ENCODE measurements around the gene VPS26C. TPM values are rescaled to one million over a fixed set of nuclear protein-coding genes. Genes with fewer than 3 reads are reported as not detected.
A peak's percentile ranks its signal among the peaks of the same experiment; 100 is the strongest.

VPS26C gene
- total and polyA plus RNA-seq, 12 donors: 14.3 to 94.8 (median 58.7) TPM

DNA sequence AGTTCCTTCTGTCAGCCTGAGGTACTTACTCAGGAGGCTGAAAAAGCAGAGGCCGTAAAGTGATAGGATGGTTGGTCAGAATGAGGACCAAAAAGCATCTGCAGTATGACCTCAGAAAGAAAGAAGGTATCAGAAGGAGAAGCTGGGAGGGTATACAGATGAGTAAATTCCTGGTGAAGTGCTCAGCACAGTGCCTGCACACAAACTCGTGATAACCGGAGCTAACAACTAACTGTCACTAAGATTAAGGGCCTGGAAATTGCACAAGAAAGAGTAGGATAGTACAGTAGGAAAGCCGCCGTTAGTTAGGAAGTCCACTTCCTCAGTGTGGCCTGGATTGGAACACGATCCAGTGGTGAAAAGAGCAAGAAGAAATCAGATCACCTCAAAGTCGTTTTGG, 62.6 kb downstream of the VPS26C start:
- WGBS, 4 donors: 71 to 83% (median 73%) methylated on average over 7 of the region's 7 CpGs
- no peak for TF ChIP-seq POLR2A (IDR thresholded peaks at IDR 0.05)
- TF ChIP-seq, protein P1, sequence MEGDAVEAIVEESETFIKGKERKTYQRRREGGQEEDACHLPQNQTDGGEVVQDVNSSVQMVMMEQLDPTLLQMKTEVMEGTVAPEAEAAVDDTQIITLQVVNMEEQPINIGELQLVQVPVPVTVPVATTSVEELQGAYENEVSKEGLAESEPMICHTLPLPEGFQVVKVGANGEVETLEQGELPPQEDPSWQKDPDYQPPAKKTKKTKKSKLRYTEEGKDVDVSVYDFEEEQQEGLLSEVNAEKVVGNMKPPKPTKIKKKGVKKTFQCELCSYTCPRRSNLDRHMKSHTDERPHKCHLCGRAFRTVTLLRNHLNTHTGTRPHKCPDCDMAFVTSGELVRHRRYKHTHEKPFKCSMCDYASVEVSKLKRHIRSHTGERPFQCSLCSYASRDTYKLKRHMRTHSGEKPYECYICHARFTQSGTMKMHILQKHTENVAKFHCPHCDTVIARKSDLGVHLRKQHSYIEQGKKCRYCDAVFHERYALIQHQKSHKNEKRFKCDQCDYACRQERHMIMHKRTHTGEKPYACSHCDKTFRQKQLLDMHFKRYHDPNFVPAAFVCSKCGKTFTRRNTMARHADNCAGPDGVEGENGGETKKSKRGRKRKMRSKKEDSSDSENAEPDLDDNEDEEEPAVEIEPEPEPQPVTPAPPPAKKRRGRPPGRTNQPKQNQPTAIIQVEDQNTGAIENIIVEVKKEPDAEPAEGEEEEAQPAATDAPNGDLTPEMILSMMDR (IDR thresholded peaks at IDR 0.05): no peak
- no peak overlapping the region for H3K4me3 ChIP-seq
- H3K9me3 ChIP-seq (replicated peaks in 1 of 3): no peaks in the 10 kb centered on the region
- no peak overlapping the region for H3K27ac ChIP-seq
- no peaks in the 10 kb centered on the region for H3K27me3 ChIP-seq
- no peak for DNase-seq
- peaks cover 0 to 34% of the 10 kb centered on the region in 2 donors for H3K36me3 ChIP-seq (replicated peaks in 1 of 2)
- intact Hi-C loops (cut with DNase I): no loop called here
- peaks cover 5 to 12% of the 10 kb centered on the region in 2 donors for H3K4me1 ChIP-seq (replicated peaks in 1 of 2)

DNA sequence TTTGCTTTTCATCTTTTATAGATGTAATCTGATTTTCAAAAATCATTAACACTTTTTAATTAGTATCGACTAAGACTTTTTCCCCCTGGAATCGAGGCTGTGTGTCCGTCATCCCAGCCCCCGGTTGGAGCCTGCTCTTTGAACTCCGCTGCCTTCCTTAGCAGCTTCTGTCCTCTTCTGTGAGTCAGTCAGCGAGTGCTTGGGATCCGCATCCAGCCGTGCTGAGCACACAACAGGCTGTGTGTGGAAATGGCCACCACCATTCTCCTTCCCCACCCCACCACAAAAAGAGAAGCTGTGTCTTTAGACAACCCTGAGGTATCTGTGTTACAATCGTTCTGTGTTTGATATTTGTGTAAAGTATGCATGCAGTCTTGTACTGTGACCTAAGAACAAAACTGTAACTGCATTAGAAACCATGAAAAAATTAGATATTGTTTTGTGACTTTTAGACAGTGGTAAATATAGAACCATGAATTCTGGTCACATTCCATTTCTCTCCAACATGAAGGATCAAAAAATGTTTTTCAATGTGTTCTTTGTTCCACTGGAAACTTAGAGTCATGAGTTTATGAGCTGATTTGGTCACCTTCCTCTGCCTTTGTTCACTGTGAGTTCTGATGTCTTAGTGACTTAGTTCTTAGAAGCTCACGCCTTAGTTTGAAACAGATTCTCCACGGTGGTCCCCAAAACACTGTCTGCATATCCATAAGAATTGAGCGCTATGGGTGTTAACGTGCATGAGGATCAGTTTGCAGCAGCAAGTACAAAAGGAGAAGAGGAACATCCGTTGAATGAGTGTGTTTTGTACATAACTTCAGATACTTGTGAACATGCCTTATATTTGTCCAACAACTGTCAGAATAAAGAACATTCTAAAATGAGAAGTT, 64.7 kb downstream of the VPS26C start:
- Histone ChIP-seq H3K4me3 (no peak overlapping the region), H3K27me3 (no peaks in the 10 kb centered on the region), H3K4me1 (replicated peaks in 1 of 2) (peaks cover 2 to 5% of the 10 kb centered on the region in 2 donors), H3K36me3 (replicated peaks in 1 of 2) (peaks cover 0 to 53% of the 10 kb centered on the region in 2 donors), H3K9me3 (replicated peaks in 1 of 3) (no peaks in the 10 kb centered on the region), H3K27ac (no peak overlapping the region)
- TF ChIP-seq, protein P1 (IDR thresholded peaks at IDR 0.05): no peak
- TF ChIP-seq POLR2A (IDR thresholded peaks at IDR 0.05): no peak
- no peak for DNase-seq
- 86 to 90% (median 89%) methylated on average over 14 of the region's 14 CpGs for WGBS, 4 donors
- intact Hi-C loops (cut with DNase I): no loop called here

DNA sequence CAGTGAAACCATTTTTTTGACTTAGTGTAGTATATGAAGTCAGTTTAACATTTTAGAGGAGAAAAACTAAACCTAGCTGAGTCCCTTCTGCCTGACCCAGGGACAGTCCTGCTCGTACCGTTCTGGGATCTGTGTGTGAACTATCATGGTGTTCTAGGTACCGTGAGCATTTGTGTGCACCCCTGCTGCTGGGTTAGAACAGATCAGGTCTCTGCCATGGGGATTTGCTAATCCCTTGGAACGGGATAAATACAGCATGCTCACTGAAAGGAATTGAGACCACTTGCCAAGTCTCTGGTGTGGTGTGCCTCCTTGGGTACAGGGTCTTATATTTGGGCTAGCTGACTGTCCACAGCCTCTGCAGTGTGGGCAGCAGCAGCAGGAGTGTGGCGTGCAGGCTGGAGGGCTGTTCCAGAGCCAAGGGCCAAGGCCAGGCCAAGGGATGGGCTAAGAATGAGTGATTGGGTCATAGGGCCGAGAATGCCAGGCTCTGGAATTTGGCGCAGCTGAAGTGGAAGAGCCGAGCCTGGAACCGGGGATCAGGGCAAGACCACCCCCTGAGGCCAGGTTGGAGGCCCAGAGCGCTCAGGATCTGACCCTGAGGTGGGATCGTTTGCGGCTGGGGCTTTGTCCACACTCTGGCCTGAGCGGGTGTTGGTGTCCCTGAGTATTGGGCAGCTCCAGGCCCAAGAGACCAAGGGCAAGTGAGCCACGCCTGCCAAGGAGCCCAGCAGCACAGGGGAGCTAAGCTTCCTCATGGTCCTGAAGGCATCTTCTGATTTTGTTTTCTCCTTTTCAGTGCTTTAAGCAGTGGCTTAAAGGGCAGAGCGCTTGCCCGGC, 66.3 kb downstream of the VPS26C start:
- no peaks in the 10 kb centered on the region for H3K9me3 ChIP-seq (replicated peaks in 1 of 3)
- TF ChIP-seq POLR2A (IDR thresholded peaks at IDR 0.05): no peak
- TF ChIP-seq, protein P1 (IDR thresholded peaks at IDR 0.05): no peak
- no peak overlapping the region for H3K4me3 ChIP-seq
- peak in 1 of 7 donors; percentile 7 for DNase-seq
- no peak overlapping the region for H3K27ac ChIP-seq
- H3K36me3 ChIP-seq (replicated peaks in 1 of 2): peaks cover 0 to 59% of the 10 kb centered on the region in 2 donors
- WGBS, 4 donors: 80 to 96% (median 90%) methylated on average over 3 to 16 of the region's 16 CpGs
- H3K27me3 ChIP-seq: no peaks in the 10 kb centered on the region
- no peaks in the 10 kb centered on the region for H3K4me1 ChIP-seq (replicated peaks in 1 of 2)
- intact Hi-C loops (cut with DNase I): no loop called here
